Endothelial cell of umbilical vein (primary cell): ENCODE results near the gene ACKR3. TPM values are rescaled to one million over a fixed set of nuclear protein-coding genes. Genes with fewer than 3 reads are reported as not detected.

Experiments
- BruUV-seq: library from RNA; stranded (reverse); fragments of 400-500 nt; replicated peaks from 2 replicates; lab custom pipeline; 2021; lab: Mats Ljungman, UMichigan
- CTCF ChIA-PET: fragments of 300-600, 350-600 bp; sonication (Branson Sonifier 250); formaldehyde crosslinking; loops from one replicate; lab custom pipeline; 2021; ENCODE audit warnings: antibody characterized with exemption, inconsistent platforms; lab: Charles Lee
- POLR2A ChIA-PET: fragments of 300-600, 350-600 bp; sonication (Branson Sonifier 250); formaldehyde crosslinking; loops from one replicate; lab custom pipeline; 2021; ENCODE audit warnings: antibody characterized with exemption, inconsistent platforms; lab: Charles Lee
- DNase-seq: peaks from one replicate; pipeline ENCODE4 v3.0.0-alpha.2; 2011; ENCODE audit warnings: low read depth, low spot score
- FAIRE-seq: peaks from 2 replicates; lab custom pipeline; 2011; peaks lifted over from hg19 to GRCh38; lab: Jason Lieb, UNC
- H2AFZ ChIP-seq: 2 replicates; pipeline ENCODE4 v1.6.0; 2012; ENCODE audit warnings: low read depth, low read length, control low read depth, inconsistent platforms
- H3K27ac ChIP-seq: 2 replicates; pipeline ENCODE4 v1.5.1; 2011; ENCODE audit warnings: low read depth, mild to moderate bottlenecking, control low read depth, low read length, moderate library complexity; ENCODE audit not compliant: insufficient read depth
- H3K27me3 ChIP-seq, 2 experiments: 2 replicates each; pipeline versions ENCODE4 v1.6.0 to v1.6.1; 2011; ENCODE audit warnings: low read length in 2 of 2, mixed read lengths in 1 of 2; ENCODE audit not compliant: control insufficient read depth in 2 of 2, insufficient read depth in 2 of 2
- H3K36me3 ChIP-seq, 2 experiments: 2 replicates in 1 of 2; 3 replicates in 1 of 2; pipeline ENCODE4 v1.5.1; 2011; ENCODE audit warnings: low read length in 2 of 2, mild to moderate bottlenecking in 1 of 2, moderate library complexity in 1 of 2; ENCODE audit not compliant: control insufficient read depth in 2 of 2, insufficient read depth in 2 of 2; ENCODE audit errors: extremely low read depth in 1 of 2
- H3K4me1 ChIP-seq: 3 replicates; pipeline ENCODE4 v1.5.1; 2011; ENCODE audit warnings: mild to moderate bottlenecking, low read length; ENCODE audit not compliant: control insufficient read depth, insufficient read depth; ENCODE audit errors: extremely low read depth
- H3K4me2 ChIP-seq: 2 replicates; pipeline ENCODE4 v1.6.1; 2011; ENCODE audit warnings: low read length, control low read depth, mixed read lengths; ENCODE audit not compliant: insufficient read depth
- H3K4me3 ChIP-seq, 3 experiments: fragments of 200-600 bp in 1 of 3; sonication (generic), shearing (Covaris generic) in 1 of 3; replicated peaks in 1 of 3; 2 replicates each; pipeline ENCODE4 v1.5.1; 2011 to 2016; ENCODE audit warnings: control low read depth in 3 of 3, low read length in 3 of 3, mild to moderate bottlenecking in 2 of 3, inconsistent platforms in 1 of 3, low read depth in 1 of 3, moderate library complexity in 1 of 3; ENCODE audit not compliant: insufficient read depth in 1 of 3
- H3K79me2 ChIP-seq: 2 replicates; pipeline ENCODE4 v1.6.0; 2012; ENCODE audit warnings: low read length, inconsistent platforms; ENCODE audit not compliant: control insufficient read depth, insufficient read depth
- H3K9ac ChIP-seq: replicated peaks from 2 replicates; pipeline ENCODE3; 2011; ENCODE audit warnings: low read length, control low read depth; ENCODE audit not compliant: insufficient read depth; ENCODE audit errors: extremely low read depth
- H3K9me1 ChIP-seq: replicated peaks from 3 replicates; pipeline ENCODE4 v1.6.0; 2011; ENCODE audit warnings: mild to moderate bottlenecking, low read length; ENCODE audit not compliant: control insufficient read depth, insufficient read depth; ENCODE audit errors: extremely low read depth
- H3K9me3 ChIP-seq: replicated peaks from 2 replicates; pipeline ENCODE4 v1.5.1; 2012; ENCODE audit warnings: low read length, inconsistent platforms; ENCODE audit not compliant: control insufficient read depth, insufficient read depth
- H4K20me1 ChIP-seq: replicated peaks from 2 replicates; pipeline ENCODE3; 2011; ENCODE audit warnings: mild to moderate bottlenecking, low read length; ENCODE audit not compliant: control insufficient read depth, insufficient read depth; ENCODE audit errors: extremely low read depth
- EZH2 ChIP-seq: IDR thresholded peaks from 2 replicates; pipeline ENCODE4 v1.6.1; 2012; ENCODE audit warnings: borderline replicate concordance, low read depth, mild to moderate bottlenecking, moderate library complexity, low read length, inconsistent platforms; ENCODE audit not compliant: severe bottlenecking
- FOS ChIP-seq: IDR thresholded peaks from 2 replicates; pipeline ENCODE4 v1.6.1; 2011; ENCODE audit warnings: mild to moderate bottlenecking, low read length, moderate library complexity, borderline replicate concordance; ENCODE audit not compliant: insufficient read depth
- GATA2 ChIP-seq: IDR thresholded peaks from 2 replicates; pipeline ENCODE4 v1.7.0; 2011; ENCODE audit warnings: low read depth, mild to moderate bottlenecking, moderate library complexity, mixed read lengths, low read length; ENCODE audit not compliant: insufficient read length, insufficient read depth
- JUN ChIP-seq: IDR thresholded peaks from 2 replicates; pipeline ENCODE4 v1.6.1; 2011; ENCODE audit warnings: borderline replicate concordance, low read depth; ENCODE audit not compliant: insufficient read length, insufficient read depth
- MYC ChIP-seq: IDR thresholded peaks from one replicate; pipeline ENCODE4 v1.6.1; 2011; ENCODE audit warnings: mild to moderate bottlenecking, low read depth, low read length
- POLR2A ChIP-seq: IDR thresholded peaks from 2 replicates; pipeline ENCODE4 v1.6.1; 2012; ENCODE audit warnings: low read depth, mild to moderate bottlenecking, control low read depth, low read length
- POLR2AphosphoS5 ChIP-seq: IDR thresholded peaks from 2 replicates; pipeline ENCODE4 v1.6.1; 2012; ENCODE audit warnings: low read depth, mild to moderate bottlenecking, control low read depth, low read length, moderate library complexity; ENCODE audit not compliant: insufficient read depth
- dilution Hi-C: fragments of 300-500 bp; cut with MboI; formaldehyde crosslinking; loops from one replicate; pipeline ENCODE4 v1.15.0; 2019; ENCODE audit warnings: low sequenced_read_pairs; ENCODE audit not compliant: extremely low pct_ligation_motif_present
- intact Hi-C: fragments of 100-400 bp; cut with micrococcal nuclease; formaldehyde crosslinking; loops from one replicate; pipeline ENCODE4 v1.10.0; 2022
- polyA plus RNA-seq, 4 experiments: library from polyadenylated mRNA; depleted of rRNA in 3 of 4; stranded (reverse) in 3 of 4; unstranded in 1 of 4; fragments of >200 nt; gene quantifications; 2 replicates each; pipeline versions ENCODE4 v1.2.1 to v1.2.3, GENCODE V29; 2011 to 2012; ENCODE audit warnings: missing spikeins in 1 of 4
- total RNA-seq: library from RNA; stranded (reverse); gene quantifications from 2 replicates; pipeline ENCODE4 v1.2.3, GENCODE V29; 2021
- TF ChIP-seq, protein P1 (sequence below): IDR thresholded peaks from 2 replicates; pipeline ENCODE4 v1.6.1; 2011; ENCODE audit not compliant: insufficient read depth, insufficient read length
- TF ChIP-seq, protein P2 (sequence below), 2 donors: IDR thresholded peaks; 1 replicate in 1 of 2; 2 replicates in 1 of 2; pipeline ENCODE4 v1.5.1; 2011; ENCODE audit warnings: low read length in 2 of 2, mild to moderate bottlenecking in 2 of 2, moderate library complexity in 2 of 2, control low read depth in 1 of 2, inconsistent platforms in 1 of 2, low read depth in 1 of 2; ENCODE audit not compliant: insufficient read depth in 1 of 2; ENCODE audit errors: extremely low read depth in 1 of 2

ACKR3 gene
- total and polyA plus RNA-seq, 2 donors (not counting 3 experiments of a cell fraction or from before 2014, with no cell fraction given) = 31.1 to 428 TPM

DNA sequence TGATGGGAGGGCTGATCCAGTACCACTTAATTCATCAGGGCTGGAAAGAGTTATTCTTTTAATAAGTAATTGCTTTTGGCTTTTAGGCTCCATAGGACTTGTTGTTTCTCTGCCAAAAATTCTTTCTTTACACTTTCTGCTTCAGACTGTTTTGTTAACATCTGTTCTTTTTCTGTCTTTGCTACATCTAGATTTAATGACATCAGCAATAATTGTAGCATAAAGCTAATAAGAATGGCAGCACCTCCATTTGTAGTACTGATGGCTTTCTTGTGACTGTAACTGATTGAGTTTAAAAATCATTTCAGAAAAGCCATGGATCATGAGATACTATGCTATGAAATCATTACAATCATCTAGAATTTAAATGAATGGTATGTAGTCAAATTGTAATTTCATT is 46.4 kb upstream of the ACKR3 start:
- intact Hi-C loops = no loop called here
- CTCF ChIA-PET = no interaction called here

DNA sequence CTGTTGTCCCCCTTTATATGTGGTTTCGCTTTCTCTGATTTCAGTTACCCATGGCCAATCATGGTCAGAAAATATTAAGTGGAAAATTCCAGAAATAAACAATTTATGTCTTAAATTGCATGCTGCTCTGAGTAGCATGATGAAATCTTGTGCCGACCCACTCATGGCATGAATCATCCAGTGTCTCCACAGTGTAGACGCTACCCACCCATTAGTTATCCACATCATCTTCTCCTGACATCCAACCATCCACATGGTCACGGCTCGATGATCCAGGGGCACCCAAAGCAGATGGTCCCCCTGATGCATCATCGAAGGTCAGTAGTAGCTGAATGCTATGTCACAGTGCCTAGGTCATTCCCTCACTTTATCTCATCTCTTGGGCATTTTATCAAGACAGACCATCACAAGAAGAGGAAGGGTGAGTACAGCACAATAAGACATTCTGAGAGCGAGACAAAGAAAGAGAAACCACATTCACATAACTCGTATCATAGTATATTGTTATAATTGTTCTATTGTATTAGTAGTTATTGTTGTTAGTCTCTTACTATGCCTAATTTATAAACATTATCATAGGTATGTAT is 44.1 kb upstream of the ACKR3 start:
- ChIA-PET CTCF (no interaction called here), POLR2A (no interaction called here)
- no peaks in the 10 kb centered on the region for H3K9me1 ChIP-seq
- H3K4me1 ChIP-seq = no peaks in the 10 kb centered on the region
- peaks cover 0 to 12% of the 10 kb centered on the region in 2 experiments for H3K27me3 ChIP-seq
- no peak overlapping the region for H3K4me3 ChIP-seq
- FAIRE-seq (no peak), DNase-seq (no peak)
- H3K27ac ChIP-seq = no peak overlapping the region
- H4K20me1 ChIP-seq = no peaks in the 10 kb centered on the region
- no peak overlapping the region for H3K4me2 ChIP-seq
- H3K36me3 ChIP-seq = no peaks in the 10 kb centered on the region
- H3K79me2 ChIP-seq = no peaks in the 10 kb centered on the region
- dilution Hi-C loops (no loop called here), intact Hi-C loops (no loop called here)
- no peaks in the 10 kb centered on the region for H3K9me3 ChIP-seq
- no peak overlapping the region for H3K9ac ChIP-seq
- TF ChIP-seq JUN (no peak), FOS (no peak), EZH2 (no peak), POLR2AphosphoS5 (no peak), GATA2 (no peak), POLR2A (no peak), MYC (no peak)
- TF ChIP-seq, protein P1, sequence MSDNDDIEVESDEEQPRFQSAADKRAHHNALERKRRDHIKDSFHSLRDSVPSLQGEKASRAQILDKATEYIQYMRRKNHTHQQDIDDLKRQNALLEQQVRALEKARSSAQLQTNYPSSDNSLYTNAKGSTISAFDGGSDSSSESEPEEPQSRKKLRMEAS = no peak
- TF ChIP-seq, protein P2, sequence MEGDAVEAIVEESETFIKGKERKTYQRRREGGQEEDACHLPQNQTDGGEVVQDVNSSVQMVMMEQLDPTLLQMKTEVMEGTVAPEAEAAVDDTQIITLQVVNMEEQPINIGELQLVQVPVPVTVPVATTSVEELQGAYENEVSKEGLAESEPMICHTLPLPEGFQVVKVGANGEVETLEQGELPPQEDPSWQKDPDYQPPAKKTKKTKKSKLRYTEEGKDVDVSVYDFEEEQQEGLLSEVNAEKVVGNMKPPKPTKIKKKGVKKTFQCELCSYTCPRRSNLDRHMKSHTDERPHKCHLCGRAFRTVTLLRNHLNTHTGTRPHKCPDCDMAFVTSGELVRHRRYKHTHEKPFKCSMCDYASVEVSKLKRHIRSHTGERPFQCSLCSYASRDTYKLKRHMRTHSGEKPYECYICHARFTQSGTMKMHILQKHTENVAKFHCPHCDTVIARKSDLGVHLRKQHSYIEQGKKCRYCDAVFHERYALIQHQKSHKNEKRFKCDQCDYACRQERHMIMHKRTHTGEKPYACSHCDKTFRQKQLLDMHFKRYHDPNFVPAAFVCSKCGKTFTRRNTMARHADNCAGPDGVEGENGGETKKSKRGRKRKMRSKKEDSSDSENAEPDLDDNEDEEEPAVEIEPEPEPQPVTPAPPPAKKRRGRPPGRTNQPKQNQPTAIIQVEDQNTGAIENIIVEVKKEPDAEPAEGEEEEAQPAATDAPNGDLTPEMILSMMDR (IDR thresholded peaks at IDR 0.05; ENCODE audit: extremely low read depth in 1 of 2, insufficient read depth in 1 of 2, low read depth in 1 of 2, low read length in 2 of 2) = no peak
- H2AFZ ChIP-seq = no peak overlapping the region
- no TSS peak for BruUV-seq

More for the DNA sequence above, 46.4 kb upstream of the ACKR3 start:
- no peak overlapping the region for H3K4me3 ChIP-seq
- FAIRE-seq (no peak), DNase-seq (no peak)
- POLR2A ChIA-PET = no interaction called here
- no peak overlapping the region for H2AFZ ChIP-seq
- no peaks in the 10 kb centered on the region for H3K9me3 ChIP-seq
- no TSS peak for BruUV-seq
- no peak overlapping the region for H3K27ac ChIP-seq
- H3K36me3 ChIP-seq = no peaks in the 10 kb centered on the region
- no peaks in the 10 kb centered on the region for H3K79me2 ChIP-seq
- H3K9me1 ChIP-seq = no peaks in the 10 kb centered on the region
- dilution Hi-C loops = no loop called here
- TF ChIP-seq POLR2A (no peak), MYC (no peak)
- H4K20me1 ChIP-seq = no peaks in the 10 kb centered on the region
- H3K27me3 ChIP-seq = peaks cover 0 to 15% of the 10 kb centered on the region in 2 experiments
- H3K9ac ChIP-seq = no peak overlapping the region
- H3K4me2 ChIP-seq = no peak overlapping the region
- no peaks in the 10 kb centered on the region for H3K4me1 ChIP-seq
